Measurements from ENCODE around the gene MAGI3.

The MAGI3 gene

GRCh38 chr1:113657556-113658063 lies 267.3 kb downstream of the MAGI3 start:
- no peak for DNase-seq (ENCODE audit: low read depth)

- no peak for DNase-seq (ENCODE audit: low read depth)
Observed at GRCh38 chr1:113659035-113659434, 268.7 kb downstream of the MAGI3 start.

- DNase-seq (ENCODE audit: low read depth) = no peak
Observed at GRCh38 chr1:113659556-113659955, 269.2 kb downstream of the MAGI3 start.

- no peak for DNase-seq (ENCODE audit: low read depth)
Observed at GRCh38 chr1:113660088-113660487, 269.8 kb downstream of the MAGI3 start.

- no peak for DNase-seq (ENCODE audit: low read depth)
Observed at GRCh38 chr1:113662101-113662500, 271.8 kb downstream of the MAGI3 start.

- DNase-seq (ENCODE audit: low read depth) = no peak
Observed at GRCh38 chr1:113663165-113663951, 273.0 kb downstream of the MAGI3 start.

- DNase-seq (ENCODE audit: low read depth) = no peak
Observed at GRCh38 chr1:113665071-113665470, 274.8 kb downstream of the MAGI3 start.

GRCh38 chr1:113666126-113666525 lies 275.8 kb downstream of the MAGI3 start:
- no peak for DNase-seq (ENCODE audit: low read depth)

- DNase-seq (ENCODE audit: low read depth) = no peak
Observed at GRCh38 chr1:113669988-113670387, 279.7 kb downstream of the MAGI3 start.

- DNase-seq (ENCODE audit: low read depth) = no peak
Observed at GRCh38 chr1:113670650-113671049, 280.3 kb downstream of the MAGI3 start.

- no peak for DNase-seq (ENCODE audit: low read depth)
Observed at GRCh38 chr1:113672491-113672890, 282.2 kb downstream of the MAGI3 start.

GRCh38 chr1:113674591-113674990 lies 284.3 kb downstream of the MAGI3 start:
- DNase-seq (ENCODE audit: low read depth) = no peak

- DNase-seq (ENCODE audit: low read depth) = no peak
Observed at GRCh38 chr1:113675302-113675701, 285.0 kb downstream of the MAGI3 start.

GRCh38 chr1:113676524-113676923 lies 286.2 kb downstream of the MAGI3 start:
- no peak for DNase-seq (ENCODE audit: low read depth)

- no peak for DNase-seq (ENCODE audit: low read depth)
Observed at GRCh38 chr1:113677250-113678158, 287.2 kb downstream of the MAGI3 start.

GRCh38 chr1:113678159-113678469 lies 287.8 kb downstream of the MAGI3 start:
- DNase-seq (ENCODE audit: low read depth) = no peak

GRCh38 chr1:113681596-113682337 lies 291.5 kb downstream of the MAGI3 start:
- no peak for DNase-seq (ENCODE audit: low read depth)

GRCh38 chr1:113683384-113684152 lies 293.3 kb downstream of the MAGI3 start:
- DNase-seq (ENCODE audit: low read depth) = no peak

- DNase-seq (ENCODE audit: low read depth) = no peak
Observed at GRCh38 chr1:113684153-113684541, 293.8 kb downstream of the MAGI3 start.

- no peak for DNase-seq (ENCODE audit: low read depth)
Observed at GRCh38 chr1:113686891-113687618, 296.7 kb downstream of the MAGI3 start.

GRCh38 chr1:113691184-113691583 lies 300.9 kb downstream of the MAGI3 start:
- no peak for DNase-seq (ENCODE audit: low read depth)

All from T follicular helper cell (primary cell).